CD4-positive, alpha-beta T cell (primary cell): ENCODE measurements around the gene LPCAT1. TPM values are rescaled to one million over a fixed set of nuclear protein-coding genes. Genes with fewer than 3 reads are reported as not detected.
A peak's percentile ranks its signal among the peaks of the same experiment; 100 is the strongest.

Source experiments
- ATAC-seq: fragments of 200-7000 bp; cut with Tn5 transposase; one replicate; pipeline ENCODE4 v1.10.0; 2022; ENCODE audit warnings: mild to moderate bottlenecking; ENCODE audit not compliant: poor library complexity
- CTCF ChIA-PET: fragments of 350-600 bp; sonication (Branson Sonifier 250); formaldehyde crosslinking; loops from one replicate; lab custom pipeline; 2021; ENCODE audit warnings: antibody characterized with exemption, inconsistent platforms; lab: Charles Lee
- POLR2A ChIA-PET: fragments of 350-600 bp; sonication (Branson Sonifier 250); formaldehyde crosslinking; loops from one replicate; lab custom pipeline; 2021; ENCODE audit warnings: antibody characterized with exemption, inconsistent platforms; lab: Charles Lee
- DNase-seq, 14 experiments: peaks; one replicate each; pipeline ENCODE4 v3.0.0-alpha.2; 2013 to 2020; ENCODE audit warnings: mixed read lengths in 2 of 14
- H3K27ac ChIP-seq, 2 donors: one replicate each; pipeline versions ENCODE4 v1.5.1 to v1.7.0; 2013; ENCODE audit warnings: low read length in 2 of 2, low read depth in 1 of 2, mild to moderate bottlenecking in 1 of 2
- H3K27me3 ChIP-seq, 2 experiments: 1 replicate in 1 of 2; 2 replicates in 1 of 2; pipeline versions ENCODE4 v1.6.1 to v1.7.0; 2013; ENCODE audit warnings: low read length in 2 of 2, control low read depth in 1 of 2, mild to moderate bottlenecking in 1 of 2, moderate library complexity in 1 of 2; ENCODE audit not compliant: insufficient read depth in 2 of 2, control insufficient read depth in 1 of 2
- H3K36me3 ChIP-seq: one replicate; pipeline ENCODE4 v1.6.1; 2013; ENCODE audit warnings: low read length, control low read depth; ENCODE audit not compliant: insufficient read depth
- H3K4me1 ChIP-seq: one replicate; pipeline ENCODE4 v1.6.1; 2013; ENCODE audit warnings: low read length, control low read depth; ENCODE audit not compliant: insufficient read depth
- H3K4me3 ChIP-seq: one replicate; pipeline ENCODE4 v1.5.1; 2013; ENCODE audit warnings: mild to moderate bottlenecking, low read length, moderate library complexity
- H3K9me3 ChIP-seq, 2 experiments: 1 replicate in 1 of 2; 2 replicates in 1 of 2; pipeline versions ENCODE4 v1.6.1 to v1.7.0; 2013; ENCODE audit warnings: low read length in 2 of 2, mild to moderate bottlenecking in 2 of 2, control low read depth in 1 of 2, moderate library complexity in 1 of 2; ENCODE audit not compliant: control insufficient read depth in 1 of 2, insufficient read depth in 1 of 2
- H3K27ac Mint-ChIP-seq: one replicate; pipeline ENCODE4 v1.8.0; 2020; ENCODE audit warnings: mixed read lengths
- H3K27me3 Mint-ChIP-seq: one replicate; pipeline ENCODE4 v1.8.0; 2021; ENCODE audit warnings: mixed read lengths
- H3K36me3 Mint-ChIP-seq: one replicate; pipeline ENCODE4 v1.8.0; 2021; ENCODE audit warnings: low read depth, mixed read lengths
- H3K4me1 Mint-ChIP-seq: one replicate; pipeline ENCODE4 v1.8.0; 2021; ENCODE audit warnings: low read depth, mixed read lengths
- H3K4me3 Mint-ChIP-seq: one replicate; pipeline ENCODE4 v1.8.0; 2020; ENCODE audit warnings: mild to moderate bottlenecking, mixed read lengths
- H3K9me3 Mint-ChIP-seq: one replicate; pipeline ENCODE4 v1.8.0; 2020; ENCODE audit warnings: mixed read lengths
- CTCF ChIP-seq: fragments of 200-600 bp; IDR thresholded peaks from one replicate; pipeline ENCODE4 v1.8.0; 2022; ENCODE audit warnings: antibody characterized with exemption, mild to moderate bottlenecking
- intact Hi-C, 2 experiments: fragments of 100-400 bp; cut with DNase I in 1 of 2; cut with micrococcal nuclease in 1 of 2; formaldehyde crosslinking; loops; one replicate each; pipeline versions ENCODE4 v1.15.1 to v1.9.0; 2023 to 2025; cut with DNase I, micrococcal nuclease
- total RNA-seq, 174 experiments: library from RNA in 2 of 174; stranded (reverse) in 2 of 174; gene quantifications; one replicate each; pipeline ENCODE4 v1.2.3 and lab custom pipeline; 2021 to 2026

LPCAT1 gene
- total RNA-seq, 2 experiments from 2014 or later = 20.4 to 21.2 TPM

GRCh38 chr5:1529498-1529897, 5.7 kb upstream of the LPCAT1 start:
- Mint-ChIP-seq H3K27ac (no peak overlapping the region), H3K4me1 (no peaks in the 10 kb centered on the region), H3K27me3 (no peaks in the 10 kb centered on the region), H3K9me3 (no peaks in the 10 kb centered on the region), H3K36me3 (no peaks in the 10 kb centered on the region), H3K4me3 (no peak overlapping the region)
- H3K27ac ChIP-seq = no peak overlapping the region
- no peak for ATAC-seq
- TF ChIP-seq CTCF = no peak
- CTCF ChIA-PET = no interaction called here
- POLR2A ChIA-PET = no interaction called here
- no peaks in the 10 kb centered on the region for H3K9me3 ChIP-seq
- H3K4me3 ChIP-seq = no peak overlapping the region
- H3K36me3 ChIP-seq = no peaks in the 10 kb centered on the region
- H3K27me3 ChIP-seq = no peaks in the 10 kb centered on the region
- intact Hi-C loops = no loop called here
- H3K4me1 ChIP-seq = peaks cover 6% of the 10 kb centered on the region
- no peak for DNase-seq

DNA sequence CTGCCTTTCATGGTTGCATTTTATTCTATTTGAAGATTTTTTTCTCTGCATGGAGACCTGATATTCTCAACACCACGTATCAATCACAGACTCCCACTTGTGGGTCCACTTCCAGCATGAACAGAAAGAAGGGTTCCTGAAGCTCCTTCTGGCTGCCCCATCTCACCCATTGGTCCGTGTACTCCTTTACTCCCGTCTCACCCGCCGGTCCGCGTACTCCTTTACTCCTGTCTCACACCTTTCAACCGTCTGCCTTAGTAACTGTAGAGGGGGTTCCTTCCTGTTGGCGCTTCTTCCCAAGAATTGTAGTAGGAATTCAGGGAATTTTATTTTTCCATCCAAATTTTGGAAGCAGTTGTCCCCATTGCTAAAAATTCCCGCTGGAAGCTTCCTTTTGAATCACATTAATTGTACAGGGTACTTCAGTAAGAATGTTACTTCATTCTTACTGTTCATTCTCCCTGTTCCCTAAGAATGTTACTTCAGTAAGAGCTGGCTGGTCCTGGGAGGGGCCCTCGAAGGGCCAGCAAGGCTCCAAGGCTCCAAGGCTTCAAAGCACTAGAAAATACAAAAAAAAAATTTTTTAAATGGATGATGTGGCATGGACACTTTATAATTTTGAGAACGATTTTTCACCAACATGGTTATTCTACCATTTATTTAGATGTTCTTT, 3.9 kb upstream of the LPCAT1 start:
- POLR2A ChIA-PET = interaction anchor here (0.8 kb wide), 1 partner anchor 8 kb away, joined by 3 read pairs; no protein-coding TSS in a partner anchor
- Histone ChIP-seq H3K9me3 (no peaks in the 10 kb centered on the region), H3K27me3 (no peaks in the 10 kb centered on the region), H3K4me1 (peaks cover 13% of the 10 kb centered on the region), H3K4me3 (no peak overlapping the region), H3K36me3 (no peaks in the 10 kb centered on the region), H3K27ac (no peak overlapping the region)
- H3K4me3 Mint-ChIP-seq = no peak overlapping the region
- H3K4me1 Mint-ChIP-seq = peaks cover 3% of the 10 kb centered on the region
- H3K27ac Mint-ChIP-seq = no peak overlapping the region
- ATAC-seq (no peak), DNase-seq (no peak)
- peaks cover 1% of the 10 kb centered on the region for H3K36me3 Mint-ChIP-seq
- H3K9me3 Mint-ChIP-seq = no peaks in the 10 kb centered on the region
- intact Hi-C loops = no loop called here
- CTCF ChIA-PET = no interaction called here
- no peak for TF ChIP-seq CTCF
- H3K27me3 Mint-ChIP-seq = no peaks in the 10 kb centered on the region

DNA sequence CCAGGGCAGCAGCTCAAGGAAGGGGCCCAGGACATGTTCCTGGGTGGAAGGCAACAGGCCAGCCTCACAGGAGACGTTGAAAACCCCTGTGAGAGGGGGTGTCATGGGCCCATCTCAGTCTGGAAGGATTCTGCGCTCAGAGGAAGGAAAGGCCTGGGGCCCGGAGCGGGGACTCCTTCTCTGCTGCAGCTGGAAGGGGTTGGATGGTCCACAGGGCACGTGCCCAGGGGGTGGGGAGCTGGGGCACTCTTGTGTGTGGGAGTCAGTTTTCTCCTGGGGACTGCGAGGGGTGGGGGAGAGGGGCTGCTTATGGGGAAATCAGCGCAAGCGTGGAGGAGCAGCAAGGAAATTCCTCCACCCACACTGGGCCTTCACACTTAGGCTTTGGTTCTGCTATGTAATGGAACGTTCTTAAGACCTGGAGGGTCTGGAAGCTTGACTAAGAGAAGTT, 2.9 kb upstream of the LPCAT1 start:
- no peaks in the 10 kb centered on the region for H3K36me3 ChIP-seq
- no peaks in the 10 kb centered on the region for H3K27me3 ChIP-seq
- no peak for TF ChIP-seq CTCF
- H3K4me1 ChIP-seq = peaks cover 23% of the 10 kb centered on the region
- ATAC-seq (no peak), DNase-seq (peak in 2 of 14 experiments; percentile 5 to 24)
- Mint-ChIP-seq H3K27me3 (no peaks in the 10 kb centered on the region), H3K36me3 (peaks cover 8% of the 10 kb centered on the region), H3K27ac (no peak overlapping the region), H3K4me3 (peak overlapping the region; percentile 56), H3K9me3 (no peaks in the 10 kb centered on the region), H3K4me1 (peaks cover 12% of the 10 kb centered on the region)
- CTCF ChIA-PET = no interaction called here
- POLR2A ChIA-PET = interaction anchor here (0.8 to 1.6 kb wide), 2 partner anchors 9 to 10 kb away, joined by 3 to 4 read pairs; no protein-coding TSS in a partner anchor
- H3K27ac ChIP-seq = no peak overlapping the region
- no peak overlapping the region for H3K4me3 ChIP-seq
- intact Hi-C loops = no loop called here
- no peaks in the 10 kb centered on the region for H3K9me3 ChIP-seq
